Omental fat pad (tissue), 4 donors: ENCODE data around the gene DCP1B. TPM values are rescaled to one million over a fixed set of nuclear protein-coding genes. Genes with fewer than 3 reads are reported as not detected.

Experiments
- ATAC-seq: fragments of 150-250 bp; one replicate; pipeline ENCODE4 v1.9.1; 2016; ENCODE audit warnings: mild to moderate bottlenecking, moderate library complexity; ENCODE audit not compliant: low FRiP score
- DNase-seq: peaks from one replicate; pipeline ENCODE4 v3.0.0-alpha.2; 2019; ENCODE audit warnings: low spot score
- total RNA-seq, 4 donors: library from RNA; depleted of rRNA; stranded (reverse); fragments of >200 nt; gene quantifications; one replicate each; pipeline ENCODE4 v1.1.0, GENCODE V29; 2016
- TF ChIP-seq, protein P1 (sequence below), 3 donors: fragments of 450-650 bp; IDR thresholded peaks; one replicate each; pipeline ENCODE4 v1.5.1; 2016 to 2017; ENCODE audit warnings: antibody characterized with exemption in 3 of 3, mild to moderate bottlenecking in 3 of 3, moderate library complexity in 2 of 3

DCP1B gene
- total RNA-seq, 4 donors from 2014 or later, result 7.2 to 19.2 (median 9.9) TPM

DNA sequence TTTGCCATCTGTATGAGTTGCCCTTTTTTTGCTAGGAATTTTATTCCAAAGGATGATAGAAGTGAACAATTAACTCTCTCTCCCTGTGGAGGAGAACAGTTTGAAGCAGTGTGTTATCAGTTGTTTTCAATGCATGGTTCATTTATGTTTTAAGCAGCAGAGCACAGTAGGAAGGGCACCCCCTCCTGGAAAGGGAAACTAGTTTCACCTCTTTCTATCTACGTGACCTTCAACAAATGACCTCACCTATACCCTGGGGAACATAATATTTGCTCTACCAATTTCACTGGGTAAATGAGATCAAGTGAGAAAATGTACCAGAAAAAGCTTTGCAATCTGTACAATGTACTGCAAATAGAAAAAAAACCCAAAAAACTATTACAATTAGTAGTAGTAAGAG is 5.4 kb upstream of the DCP1B start:
- ATAC-seq (no peak), DNase-seq (no peak)
- TF ChIP-seq, protein P1, sequence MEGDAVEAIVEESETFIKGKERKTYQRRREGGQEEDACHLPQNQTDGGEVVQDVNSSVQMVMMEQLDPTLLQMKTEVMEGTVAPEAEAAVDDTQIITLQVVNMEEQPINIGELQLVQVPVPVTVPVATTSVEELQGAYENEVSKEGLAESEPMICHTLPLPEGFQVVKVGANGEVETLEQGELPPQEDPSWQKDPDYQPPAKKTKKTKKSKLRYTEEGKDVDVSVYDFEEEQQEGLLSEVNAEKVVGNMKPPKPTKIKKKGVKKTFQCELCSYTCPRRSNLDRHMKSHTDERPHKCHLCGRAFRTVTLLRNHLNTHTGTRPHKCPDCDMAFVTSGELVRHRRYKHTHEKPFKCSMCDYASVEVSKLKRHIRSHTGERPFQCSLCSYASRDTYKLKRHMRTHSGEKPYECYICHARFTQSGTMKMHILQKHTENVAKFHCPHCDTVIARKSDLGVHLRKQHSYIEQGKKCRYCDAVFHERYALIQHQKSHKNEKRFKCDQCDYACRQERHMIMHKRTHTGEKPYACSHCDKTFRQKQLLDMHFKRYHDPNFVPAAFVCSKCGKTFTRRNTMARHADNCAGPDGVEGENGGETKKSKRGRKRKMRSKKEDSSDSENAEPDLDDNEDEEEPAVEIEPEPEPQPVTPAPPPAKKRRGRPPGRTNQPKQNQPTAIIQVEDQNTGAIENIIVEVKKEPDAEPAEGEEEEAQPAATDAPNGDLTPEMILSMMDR (IDR thresholded peaks at IDR 0.05), result no peak

DNA sequence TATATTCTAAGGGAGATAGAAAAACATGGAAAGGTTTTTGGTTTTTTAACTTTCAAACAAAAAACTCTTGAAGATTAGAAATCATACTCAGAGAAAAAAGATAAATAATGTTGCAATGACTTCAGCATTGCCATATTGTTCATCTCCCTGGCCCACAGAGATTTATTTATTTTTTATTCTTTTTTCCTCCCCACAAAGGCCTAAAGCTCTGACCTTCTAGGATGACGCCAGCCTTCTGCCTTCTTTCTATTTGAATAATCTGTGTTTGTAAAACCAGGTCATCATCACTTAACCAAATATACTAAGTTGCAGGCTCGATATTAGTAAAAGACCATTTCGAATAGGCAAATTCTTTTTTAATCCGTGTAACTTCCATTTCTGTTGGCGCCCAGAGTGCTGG is 4.4 kb upstream of the DCP1B start:
- DNase-seq (no peak), ATAC-seq (no peak)
- TF ChIP-seq, protein P1 (IDR thresholded peaks at IDR 0.05), result no peak

DNA sequence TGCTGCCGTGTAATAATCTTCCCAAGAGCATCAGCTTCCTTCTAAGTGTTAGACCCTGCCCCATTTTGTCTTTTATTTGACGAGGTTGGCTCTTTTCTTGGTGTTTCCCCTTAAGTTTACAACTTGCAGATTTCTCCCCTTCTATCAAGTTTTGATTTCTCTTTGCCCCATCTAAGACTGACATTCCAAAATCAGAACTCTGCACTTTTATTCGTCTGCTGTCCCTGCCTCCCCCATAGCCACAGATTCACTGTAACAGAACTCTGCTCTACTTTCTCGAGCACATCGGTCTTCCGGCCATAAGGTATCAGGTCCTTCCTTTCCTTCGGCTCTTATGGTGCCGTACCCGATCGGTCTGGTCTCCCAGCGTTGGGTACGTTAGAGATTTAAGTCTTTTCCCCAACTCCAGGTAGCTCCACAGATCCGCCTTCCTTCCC is 563 bp downstream of the DCP1B start:
- ATAC-seq (no peak), DNase-seq (no peak)
- TF ChIP-seq, protein P1 (IDR thresholded peaks at IDR 0.05), result no peak

DNA sequence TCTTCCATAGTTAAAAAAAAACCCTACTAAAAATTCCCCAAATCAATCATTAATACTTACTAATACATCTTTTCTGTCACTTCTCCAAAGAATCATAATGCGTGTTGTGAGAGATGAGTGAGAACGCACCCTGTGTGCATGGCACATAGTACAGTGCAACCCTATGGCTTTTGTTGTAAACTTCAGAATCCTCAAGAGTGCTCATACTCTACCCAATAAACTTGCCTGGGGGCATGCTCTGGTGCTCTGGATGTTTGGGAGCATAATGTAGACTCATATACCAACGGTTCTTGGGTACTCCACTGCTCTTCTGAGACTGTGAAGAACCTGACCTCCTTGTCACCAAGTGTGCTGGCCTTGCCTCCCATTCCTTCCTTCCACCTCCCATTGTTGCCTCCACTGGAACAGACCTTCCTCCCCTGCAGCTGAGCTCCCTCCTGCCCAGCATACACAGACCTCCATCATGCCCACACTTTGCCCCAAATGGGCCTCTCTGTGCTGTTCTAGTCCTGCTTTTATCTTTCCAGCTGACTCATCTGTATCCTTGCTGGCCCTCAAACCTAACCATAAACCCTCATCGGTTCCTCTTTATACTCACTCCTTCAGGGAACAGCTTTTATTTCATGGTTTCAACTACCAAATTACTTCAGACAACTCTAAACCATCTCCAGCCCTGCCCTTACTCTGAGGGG is 8.9 kb downstream of the DCP1B start:
- TF ChIP-seq, protein P1 (IDR thresholded peaks at IDR 0.05), result no peak
- DNase-seq (no peak), ATAC-seq (no peak)

DNA sequence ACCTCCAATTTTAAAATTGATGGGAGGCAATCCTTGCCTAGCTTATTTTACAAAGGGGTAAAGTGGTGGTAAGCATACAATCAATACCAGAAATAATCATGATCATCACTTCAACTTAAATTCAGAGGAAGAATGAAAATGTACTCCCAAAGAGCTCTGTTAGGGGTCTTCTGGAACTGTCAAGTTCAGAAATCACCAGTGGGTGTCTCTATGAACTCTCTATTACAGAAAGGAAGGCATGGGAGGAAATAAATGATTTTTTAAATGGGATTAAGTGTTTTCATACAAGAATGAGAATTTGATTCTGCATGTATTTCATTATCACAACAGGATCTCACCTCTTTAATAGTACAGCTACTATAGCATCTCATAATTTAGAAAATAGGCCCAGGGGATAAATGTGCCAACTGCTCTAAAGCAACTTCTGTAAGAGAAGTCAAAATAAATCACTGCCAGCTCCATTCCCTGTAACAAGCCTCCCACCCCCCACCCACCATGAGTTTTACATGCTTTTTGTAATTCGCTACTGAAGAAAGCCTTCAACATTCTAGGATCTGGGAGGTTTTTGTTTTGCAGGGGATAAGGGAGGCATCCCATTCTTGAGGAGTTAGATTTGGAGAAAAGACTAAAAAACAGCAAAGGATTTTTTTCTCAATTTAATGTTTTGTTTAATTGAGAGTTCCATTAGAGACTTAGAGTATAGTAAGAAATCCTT is 9.7 kb downstream of the DCP1B start:
- ATAC-seq (no peak), DNase-seq (no peak)
- TF ChIP-seq, protein P1 (IDR thresholded peaks at IDR 0.05), result no peak

DNA sequence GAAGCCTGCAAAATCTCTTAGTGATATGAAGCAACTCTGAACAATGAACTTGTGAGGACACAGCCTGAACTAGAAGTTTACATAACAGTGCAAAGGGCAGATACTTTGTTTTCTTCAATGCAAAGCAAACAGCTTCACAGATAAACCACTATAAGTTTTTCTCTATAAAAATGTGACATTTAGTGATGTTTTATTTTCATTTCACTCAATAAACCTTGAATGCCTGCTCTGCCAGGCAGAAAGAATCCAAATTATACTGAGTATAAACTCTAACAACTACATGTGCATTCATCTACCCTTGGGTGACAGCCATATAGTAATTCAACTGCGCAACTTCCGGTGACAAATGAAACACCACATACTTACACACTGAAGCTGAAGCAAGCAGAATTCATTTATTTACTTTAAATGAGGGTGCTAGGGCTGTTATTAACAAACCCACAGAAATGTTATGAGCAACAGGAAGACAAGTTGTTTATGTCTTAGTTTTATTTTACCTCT is 10.3 kb downstream of the DCP1B start:
- DNase-seq, result no peak
- ATAC-seq, result no peak
- TF ChIP-seq, protein P1 (IDR thresholded peaks at IDR 0.05), result no peak
